IMR-90 (cell line): ENCODE results near the gene EPGN. TPM values are rescaled to one million over a fixed set of nuclear protein-coding genes. Genes with fewer than 3 reads are reported as not detected.

ENCODE experiments used
- ATAC-seq: fragments of 200-7000 bp; cut with Tn5 transposase; 2 replicates; pipeline ENCODE4 v1.9.1; 2020; ENCODE audit warnings: low read depth, mild to moderate bottlenecking, moderate library complexity
- BruUV-seq: library from RNA; stranded (reverse); fragments of 400-500 nt; replicated peaks from 2 replicates; lab custom pipeline; 2021; lab: Mats Ljungman, UMichigan
- CTCF ChIA-PET: fragments of 300-600 bp; formaldehyde crosslinking; extraction: SDS; loops from one replicate; lab custom pipeline; 2021; ENCODE audit warnings: antibody characterized with exemption; lab: Yijun Ruan, JAX
- POLR2A ChIA-PET: fragments of 300-600 bp; sonication (Branson Sonifier 250); formaldehyde crosslinking; loops from one replicate; lab custom pipeline; 2022; ENCODE audit warnings: antibody characterized with exemption; ENCODE audit not compliant: unreplicated experiment; lab: Charles Lee
- DNase-seq: peaks from one replicate; pipeline ENCODE4 v3.0.0; 2013
- H2AFZ ChIP-seq: replicated peaks from 2 replicates; pipeline ENCODE3; 2013; ENCODE audit warnings: low read length, mild to moderate bottlenecking; ENCODE audit not compliant: poor library complexity
- H2AK5ac ChIP-seq: 2 replicates; pipeline ENCODE4 v1.6.1; 2013; ENCODE audit warnings: low read depth, low read length, inconsistent platforms
- H2AK9ac ChIP-seq: replicated peaks from 2 replicates; pipeline ENCODE3; 2013; ENCODE audit warnings: mild to moderate bottlenecking, low read depth, low read length, moderate library complexity; ENCODE audit not compliant: poor library complexity
- H2BK120ac ChIP-seq: 2 replicates; pipeline ENCODE4 v1.6.1; 2013; ENCODE audit warnings: low read depth, low read length, inconsistent platforms
- H2BK15ac ChIP-seq: 3 replicates; pipeline ENCODE4 v1.6.1; 2013; ENCODE audit warnings: low read depth, low read length, inconsistent platforms
- H2BK20ac ChIP-seq: 2 replicates; pipeline ENCODE4 v1.6.1; 2013; ENCODE audit warnings: low read depth, mild to moderate bottlenecking, inconsistent platforms, low read length, moderate library complexity
- H2BK5ac ChIP-seq: 2 replicates; pipeline ENCODE4 v1.6.1; 2013; ENCODE audit warnings: mild to moderate bottlenecking, low read depth, low read length, inconsistent platforms; ENCODE audit not compliant: poor library complexity, severe bottlenecking
- H3K14ac ChIP-seq: replicated peaks from 2 replicates; pipeline ENCODE4 v1.6.1; 2013; ENCODE audit warnings: low read depth, low read length, inconsistent platforms
- H3K18ac ChIP-seq: 2 replicates; pipeline ENCODE4 v1.6.1; 2013; ENCODE audit warnings: low read depth, low read length, control low read depth
- H3K23ac ChIP-seq: 2 replicates; pipeline ENCODE4 v1.6.1; 2013; ENCODE audit warnings: low read depth, low read length, inconsistent platforms
- H3K27ac ChIP-seq: 2 replicates; pipeline ENCODE4 v1.5.1; 2013; ENCODE audit warnings: mild to moderate bottlenecking, control low read depth, low read length; ENCODE audit not compliant: insufficient read depth
- H3K27me3 ChIP-seq: 2 replicates; pipeline ENCODE4 v1.6.1; 2013; ENCODE audit warnings: low read length; ENCODE audit not compliant: control insufficient read depth, insufficient read depth
- H3K36me3 ChIP-seq: 2 replicates; pipeline ENCODE4 v1.6.1; 2013; ENCODE audit warnings: low read length, mixed read lengths; ENCODE audit not compliant: control insufficient read depth, insufficient read depth
- H3K4ac ChIP-seq: 2 replicates; pipeline ENCODE4 v1.6.1; 2013; ENCODE audit warnings: low read depth, low read length, inconsistent platforms
- H3K4me1 ChIP-seq: 2 replicates; pipeline ENCODE4 v1.6.1; 2013; ENCODE audit warnings: low read length, mixed read lengths; ENCODE audit not compliant: control insufficient read depth, insufficient read depth
- H3K4me2 ChIP-seq: 2 replicates; pipeline ENCODE4 v1.6.1; 2013; ENCODE audit warnings: low read depth, mild to moderate bottlenecking, control low read depth, low read length, moderate library complexity
- H3K4me3 ChIP-seq: 2 replicates; pipeline ENCODE4 v1.5.1; 2013; ENCODE audit warnings: low read depth, mild to moderate bottlenecking, control low read depth, low read length, moderate library complexity; ENCODE audit not compliant: insufficient read depth
- H3K56ac ChIP-seq: 2 replicates; pipeline ENCODE4 v1.6.1; 2013; ENCODE audit warnings: low read length, inconsistent platforms; ENCODE audit not compliant: insufficient read depth; ENCODE audit errors: extremely low read depth
- H3K79me1 ChIP-seq, 2 experiments: 2 replicates each; pipeline ENCODE4 v1.6.1; 2013; ENCODE audit warnings: low read length in 2 of 2, inconsistent platforms in 1 of 2, low read depth in 1 of 2
- H3K9ac ChIP-seq: 2 replicates; pipeline ENCODE4 v1.6.1; 2013; ENCODE audit warnings: low read depth, low read length, control low read depth
- H3K9me1 ChIP-seq: 2 replicates; pipeline ENCODE4 v1.6.1; 2013; ENCODE audit warnings: low read length, inconsistent platforms; ENCODE audit not compliant: insufficient read depth
- H3K9me3 ChIP-seq: 2 replicates; pipeline ENCODE4 v1.6.1; 2013; ENCODE audit warnings: low read length; ENCODE audit not compliant: control insufficient read depth, insufficient read depth
- H4K20me1 ChIP-seq: 2 replicates; pipeline ENCODE4 v1.6.1; 2013; ENCODE audit warnings: low read length, inconsistent platforms; ENCODE audit not compliant: insufficient read depth
- H4K5ac ChIP-seq: 2 replicates; pipeline ENCODE4 v1.6.1; 2013; ENCODE audit warnings: mild to moderate bottlenecking, low read depth, low read length, control low read depth
- H4K8ac ChIP-seq, 2 experiments: 2 replicates each; pipeline ENCODE4 v1.6.1; 2013; ENCODE audit warnings: low read depth in 2 of 2, low read length in 2 of 2, control low read depth in 1 of 2, inconsistent platforms in 1 of 2
- H4K91ac ChIP-seq: 2 replicates; pipeline ENCODE4 v1.6.1; 2013; ENCODE audit warnings: low read depth, low read length, inconsistent platforms; ENCODE audit not compliant: insufficient read depth
- BHLHE40 ChIP-seq: fragments of 150-350 bp; IDR thresholded peaks from 2 replicates; pipeline ENCODE4 v1.6.1; 2016; ENCODE audit warnings: mild to moderate bottlenecking, low read depth, low read length
- CEBPB ChIP-seq: IDR thresholded peaks from 2 replicates; pipeline ENCODE4 v1.6.1; 2012; ENCODE audit warnings: low read depth, low read length, improper control_type of control experiment
- CHD1 ChIP-seq: IDR thresholded peaks from 2 replicates; pipeline ENCODE4 v1.6.1; 2012; ENCODE audit warnings: low read depth, low read length, improper control_type of control experiment
- FOS ChIP-seq: fragments of 150-350 bp; IDR thresholded peaks from 2 replicates; pipeline ENCODE4 v1.6.1; 2016; ENCODE audit warnings: low read depth, low read length
- MAFK ChIP-seq: IDR thresholded peaks from 2 replicates; pipeline ENCODE4 v1.6.1; 2012; ENCODE audit warnings: low read depth, low read length, improper control_type of control experiment
- MAZ ChIP-seq: IDR thresholded peaks from 2 replicates; pipeline ENCODE4 v1.6.1; 2012; ENCODE audit warnings: low read depth, mild to moderate bottlenecking, low read length, improper control_type of control experiment, moderate library complexity, borderline replicate concordance
- MXI1 ChIP-seq: IDR thresholded peaks from 2 replicates; pipeline ENCODE4 v1.6.1; 2012; ENCODE audit warnings: low read depth, mild to moderate bottlenecking, low read length, moderate library complexity, borderline replicate concordance
- NFE2L2 ChIP-seq: fragments of 150-350 bp; IDR thresholded peaks from 2 replicates; pipeline ENCODE4 v1.6.1; 2016; ENCODE audit warnings: low read depth, mild to moderate bottlenecking, low read length
- POLR2A ChIP-seq: IDR thresholded peaks from 2 replicates; pipeline ENCODE4 v1.6.1; 2012; ENCODE audit warnings: mild to moderate bottlenecking, low read depth, low read length
- RAD21 ChIP-seq: IDR thresholded peaks from 2 replicates; pipeline ENCODE4 v1.6.1; 2012; ENCODE audit warnings: low read length, improper control_type of control experiment
- RCOR1 ChIP-seq: IDR thresholded peaks from 2 replicates; pipeline ENCODE4 v1.6.1; 2012; ENCODE audit warnings: mild to moderate bottlenecking, low read length, improper control_type of control experiment; ENCODE audit not compliant: insufficient replicate concordance
- RFX5 ChIP-seq: IDR thresholded peaks from 2 replicates; pipeline ENCODE4 v1.8.0; 2012; ENCODE audit warnings: low read depth, mild to moderate bottlenecking, low read length, moderate library complexity
- SMC3 ChIP-seq: fragments of 150-350 bp; IDR thresholded peaks from 2 replicates; pipeline ENCODE4 v1.6.1; 2016; ENCODE audit warnings: low read depth, mild to moderate bottlenecking, antibody characterized with exemption, low read length, moderate library complexity
- dilution Hi-C: fragments of 300-500 bp; cut with HindIII; formaldehyde crosslinking; loops from one replicate; pipeline ENCODE4 v1.14.3; 2018; ENCODE audit warnings: low sequenced_read_pairs; ENCODE audit not compliant: unreplicated experiment
- in situ Hi-C: fragments of 300-500 bp; cut with MboI; formaldehyde crosslinking; loops from 3 replicates; pipeline ENCODE4 v1.14.3; 2019; ENCODE audit warnings: low sequenced_read_pairs, inconsistent platforms, mixed read lengths
- intact Hi-C: fragments of 100-400 bp; cut with micrococcal nuclease; formaldehyde crosslinking; loops from 2 replicates; pipeline ENCODE4 v1.10.0; 2022
- polyA plus RNA-seq, 3 experiments: library from polyadenylated mRNA; depleted of rRNA; stranded (reverse); fragments of >200 nt; gene quantifications; 2 replicates each; pipeline ENCODE4 v1.2.3, GENCODE V29; 2012; ENCODE audit warnings: low replicate concordance in 1 of 3
- total RNA-seq: library from RNA; depleted of rRNA; stranded (reverse); fragments of >200 nt; gene quantifications from 2 replicates; pipeline ENCODE4 v1.2.3, GENCODE V29; 2012
- TF ChIP-seq, protein P1 (sequence below): conservative IDR thresholded peaks from 2 replicates; pipeline ENCODE4 v1.5.1; 2012; ENCODE audit warnings: mild to moderate bottlenecking, low read depth, low read length, improper control_type of control experiment
- TF ChIP-seq, protein P2 (sequence below): fragments of 150-350 bp; IDR thresholded peaks from 2 replicates; pipeline ENCODE4 v1.6.1; 2016; ENCODE audit warnings: low read depth, mild to moderate bottlenecking, low read length, moderate library complexity, borderline replicate concordance
- TF ChIP-seq, protein P3 (sequence below): fragments of 150-350 bp; IDR thresholded peaks from 2 replicates; pipeline ENCODE4 v1.6.1; 2017; ENCODE audit warnings: mild to moderate bottlenecking, antibody characterized with exemption, low read length, low read depth

Gene EPGN
- total and polyA plus RNA-seq, 2 of the 4 experiments (the other 2 are of a cell fraction), result 0.18 TPM; not detected in 1

DNA sequence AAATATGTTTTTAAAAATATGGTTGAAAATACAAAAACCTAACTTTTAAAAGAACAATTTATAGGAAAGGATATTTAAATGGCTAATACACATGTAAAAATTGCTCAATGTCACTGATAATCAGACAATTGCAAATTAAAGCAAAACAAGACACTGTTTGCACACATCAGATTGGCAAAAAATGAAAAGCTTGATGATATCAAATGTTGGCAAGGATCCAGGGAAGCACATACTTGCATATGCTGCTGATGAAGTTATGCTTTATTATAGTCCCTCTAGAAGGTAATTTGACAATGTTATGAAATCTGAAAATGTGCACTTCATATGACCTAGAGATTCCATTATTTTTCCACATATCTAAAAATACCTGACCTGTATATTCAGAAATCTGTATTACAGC, 45.7 kb upstream of the EPGN start:
- Histone ChIP-seq H3K9me1 (no peaks in the 10 kb centered on the region; the same call in 1 of the 2 replicates), H3K4me1 (no peaks in the 10 kb centered on the region), H3K36me3 (no peaks in the 10 kb centered on the region), H3K9ac (no peak overlapping the region), H2BK20ac (no peak overlapping the region), H3K27me3 (no peaks in the 10 kb centered on the region), H3K79me1 (no peaks in the 10 kb centered on the region), H2AFZ (no peak overlapping the region), H3K27ac (no peak overlapping the region), H2AK9ac (no peak overlapping the region), H3K56ac (no peak overlapping the region), H3K14ac (no peak overlapping the region), H3K9me3 (no peaks in the 10 kb centered on the region), H4K91ac (no peak overlapping the region), H3K4me2 (no peak overlapping the region), H3K4me3 (no peak overlapping the region), H2BK15ac (no peak overlapping the region), H3K4ac (no peak overlapping the region), H4K5ac (no peak overlapping the region), H2BK5ac (no peak overlapping the region), H2BK120ac (no peak overlapping the region), H2AK5ac (no peak overlapping the region), H4K20me1 (no peaks in the 10 kb centered on the region), H3K18ac (no peak overlapping the region), H4K8ac (no peak overlapping the region), H3K23ac (no peak overlapping the region)
- no peak for TF ChIP-seq MXI1
- TF ChIP-seq, protein P1, sequence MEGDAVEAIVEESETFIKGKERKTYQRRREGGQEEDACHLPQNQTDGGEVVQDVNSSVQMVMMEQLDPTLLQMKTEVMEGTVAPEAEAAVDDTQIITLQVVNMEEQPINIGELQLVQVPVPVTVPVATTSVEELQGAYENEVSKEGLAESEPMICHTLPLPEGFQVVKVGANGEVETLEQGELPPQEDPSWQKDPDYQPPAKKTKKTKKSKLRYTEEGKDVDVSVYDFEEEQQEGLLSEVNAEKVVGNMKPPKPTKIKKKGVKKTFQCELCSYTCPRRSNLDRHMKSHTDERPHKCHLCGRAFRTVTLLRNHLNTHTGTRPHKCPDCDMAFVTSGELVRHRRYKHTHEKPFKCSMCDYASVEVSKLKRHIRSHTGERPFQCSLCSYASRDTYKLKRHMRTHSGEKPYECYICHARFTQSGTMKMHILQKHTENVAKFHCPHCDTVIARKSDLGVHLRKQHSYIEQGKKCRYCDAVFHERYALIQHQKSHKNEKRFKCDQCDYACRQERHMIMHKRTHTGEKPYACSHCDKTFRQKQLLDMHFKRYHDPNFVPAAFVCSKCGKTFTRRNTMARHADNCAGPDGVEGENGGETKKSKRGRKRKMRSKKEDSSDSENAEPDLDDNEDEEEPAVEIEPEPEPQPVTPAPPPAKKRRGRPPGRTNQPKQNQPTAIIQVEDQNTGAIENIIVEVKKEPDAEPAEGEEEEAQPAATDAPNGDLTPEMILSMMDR, result no peak
- TF ChIP-seq RCOR1, result no peak
- TF ChIP-seq MAZ, result no peak
- no peak for TF ChIP-seq SMC3
- TF ChIP-seq MAFK, result no peak
- no peak for TF ChIP-seq RFX5
- TF ChIP-seq POLR2A, result no peak
- TF ChIP-seq CEBPB, result no peak
- no peak for TF ChIP-seq FOS
- no peak for TF ChIP-seq BHLHE40
- TF ChIP-seq NFE2L2, result no peak
- TF ChIP-seq, protein P2, sequence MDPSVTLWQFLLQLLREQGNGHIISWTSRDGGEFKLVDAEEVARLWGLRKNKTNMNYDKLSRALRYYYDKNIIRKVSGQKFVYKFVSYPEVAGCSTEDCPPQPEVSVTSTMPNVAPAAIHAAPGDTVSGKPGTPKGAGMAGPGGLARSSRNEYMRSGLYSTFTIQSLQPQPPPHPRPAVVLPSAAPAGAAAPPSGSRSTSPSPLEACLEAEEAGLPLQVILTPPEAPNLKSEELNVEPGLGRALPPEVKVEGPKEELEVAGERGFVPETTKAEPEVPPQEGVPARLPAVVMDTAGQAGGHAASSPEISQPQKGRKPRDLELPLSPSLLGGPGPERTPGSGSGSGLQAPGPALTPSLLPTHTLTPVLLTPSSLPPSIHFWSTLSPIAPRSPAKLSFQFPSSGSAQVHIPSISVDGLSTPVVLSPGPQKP, result no peak
- no peak for TF ChIP-seq CHD1
- TF ChIP-seq, protein P3, sequence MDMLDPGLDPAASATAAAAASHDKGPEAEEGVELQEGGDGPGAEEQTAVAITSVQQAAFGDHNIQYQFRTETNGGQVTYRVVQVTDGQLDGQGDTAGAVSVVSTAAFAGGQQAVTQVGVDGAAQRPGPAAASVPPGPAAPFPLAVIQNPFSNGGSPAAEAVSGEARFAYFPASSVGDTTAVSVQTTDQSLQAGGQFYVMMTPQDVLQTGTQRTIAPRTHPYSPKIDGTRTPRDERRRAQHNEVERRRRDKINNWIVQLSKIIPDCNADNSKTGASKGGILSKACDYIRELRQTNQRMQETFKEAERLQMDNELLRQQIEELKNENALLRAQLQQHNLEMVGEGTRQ, result no peak
- TF ChIP-seq RAD21, result no peak
- CTCF ChIA-PET, result interaction anchor here (0.5 kb wide), 1 partner anchor 806 kb away, joined by 3 read pairs; no protein-coding TSS in a partner anchor
- in situ Hi-C loops (no loop called here), intact Hi-C loops (no loop called here), dilution Hi-C loops (no loop called here)
- POLR2A ChIA-PET, result no interaction called here
- ATAC-seq (no peak), DNase-seq (no peak)
- BruUV-seq, result no TSS peak
